ENCODE data around the gene ITIH6.

The ITIH6 gene

DNA sequence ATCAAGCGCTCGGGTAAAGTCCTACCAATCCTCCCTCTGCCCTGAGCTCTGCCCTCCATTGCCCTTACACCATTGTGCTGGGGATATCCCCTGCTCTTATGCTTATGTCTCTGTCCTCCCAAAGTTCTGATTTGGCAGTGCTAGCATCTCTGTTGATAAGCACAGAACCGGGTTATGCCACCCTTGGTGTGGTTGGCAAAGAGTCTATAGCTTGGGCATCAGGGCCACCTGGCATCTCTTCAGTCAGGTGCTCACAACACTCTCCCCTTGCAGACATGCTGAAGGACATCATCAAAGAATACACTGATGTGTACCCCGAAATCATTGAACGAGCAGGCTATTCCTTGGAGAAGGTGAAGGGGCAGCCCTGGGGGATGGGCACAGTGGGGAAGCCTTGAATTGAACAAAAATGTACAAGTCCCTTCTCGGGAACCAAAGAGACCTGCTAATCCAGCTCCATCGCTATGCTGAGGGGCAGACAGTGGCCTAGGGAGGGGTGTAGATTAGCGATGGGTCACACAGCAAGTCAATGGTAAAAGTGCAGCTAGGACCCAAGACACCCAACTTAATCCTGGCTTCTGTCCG is 13.3 kb upstream of the ITIH6 start:
- Histone ChIP-seq H3K9me3 (no peaks in the 10 kb centered on the region), H3K36me3 (peaks cover 24% of the 10 kb centered on the region), H3K4me3 (ENCODE audit: low read depth in 1 of 2, low read length in 1 of 2) (no peak overlapping the region), H3K27ac (no peak overlapping the region), H3K27me3 (no peaks in the 10 kb centered on the region), H3K4me1 (ENCODE audit: control insufficient read depth in 1 of 2, insufficient read depth in 1 of 2, low read depth in 1 of 2, low read length in 1 of 2) (peaks cover 7 to 19% of the 10 kb centered on the region in 2 experiments)
- TF ChIP-seq, protein P1, sequence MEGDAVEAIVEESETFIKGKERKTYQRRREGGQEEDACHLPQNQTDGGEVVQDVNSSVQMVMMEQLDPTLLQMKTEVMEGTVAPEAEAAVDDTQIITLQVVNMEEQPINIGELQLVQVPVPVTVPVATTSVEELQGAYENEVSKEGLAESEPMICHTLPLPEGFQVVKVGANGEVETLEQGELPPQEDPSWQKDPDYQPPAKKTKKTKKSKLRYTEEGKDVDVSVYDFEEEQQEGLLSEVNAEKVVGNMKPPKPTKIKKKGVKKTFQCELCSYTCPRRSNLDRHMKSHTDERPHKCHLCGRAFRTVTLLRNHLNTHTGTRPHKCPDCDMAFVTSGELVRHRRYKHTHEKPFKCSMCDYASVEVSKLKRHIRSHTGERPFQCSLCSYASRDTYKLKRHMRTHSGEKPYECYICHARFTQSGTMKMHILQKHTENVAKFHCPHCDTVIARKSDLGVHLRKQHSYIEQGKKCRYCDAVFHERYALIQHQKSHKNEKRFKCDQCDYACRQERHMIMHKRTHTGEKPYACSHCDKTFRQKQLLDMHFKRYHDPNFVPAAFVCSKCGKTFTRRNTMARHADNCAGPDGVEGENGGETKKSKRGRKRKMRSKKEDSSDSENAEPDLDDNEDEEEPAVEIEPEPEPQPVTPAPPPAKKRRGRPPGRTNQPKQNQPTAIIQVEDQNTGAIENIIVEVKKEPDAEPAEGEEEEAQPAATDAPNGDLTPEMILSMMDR (IDR thresholded peaks at IDR 0.05) = no peak

DNA sequence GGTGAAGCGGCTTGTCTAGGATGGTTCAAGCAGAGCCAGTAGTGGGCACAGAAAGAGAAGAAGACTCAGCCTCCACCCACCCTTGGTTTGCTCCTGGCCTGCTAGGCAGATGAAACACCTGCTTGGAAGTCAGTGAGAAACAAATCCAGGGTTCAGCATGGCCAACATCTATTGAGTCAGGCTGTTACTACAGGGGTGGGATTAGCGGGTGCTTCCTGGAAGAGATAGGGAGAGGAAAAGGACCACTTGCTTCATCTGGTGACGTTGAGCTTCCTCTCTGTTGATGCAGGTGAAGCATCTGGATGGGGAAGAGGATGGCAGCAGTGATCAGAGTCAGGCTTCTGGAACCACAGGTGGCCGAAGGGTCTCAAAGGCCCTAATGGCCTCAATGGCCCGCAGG is 12.5 kb upstream of the ITIH6 start:
- Histone ChIP-seq H3K27me3 (no peaks in the 10 kb centered on the region), H3K27ac (no peak overlapping the region), H3K4me3 (ENCODE audit: low read depth in 1 of 2, low read length in 1 of 2) (no peak overlapping the region), H3K36me3 (peaks cover 20% of the 10 kb centered on the region), H3K9me3 (no peaks in the 10 kb centered on the region), H3K4me1 (ENCODE audit: control insufficient read depth in 1 of 2, insufficient read depth in 1 of 2, low read depth in 1 of 2, low read length in 1 of 2) (peaks cover 7 to 19% of the 10 kb centered on the region in 2 experiments)
- TF ChIP-seq, protein P1 (IDR thresholded peaks at IDR 0.05) = no peak

DNA sequence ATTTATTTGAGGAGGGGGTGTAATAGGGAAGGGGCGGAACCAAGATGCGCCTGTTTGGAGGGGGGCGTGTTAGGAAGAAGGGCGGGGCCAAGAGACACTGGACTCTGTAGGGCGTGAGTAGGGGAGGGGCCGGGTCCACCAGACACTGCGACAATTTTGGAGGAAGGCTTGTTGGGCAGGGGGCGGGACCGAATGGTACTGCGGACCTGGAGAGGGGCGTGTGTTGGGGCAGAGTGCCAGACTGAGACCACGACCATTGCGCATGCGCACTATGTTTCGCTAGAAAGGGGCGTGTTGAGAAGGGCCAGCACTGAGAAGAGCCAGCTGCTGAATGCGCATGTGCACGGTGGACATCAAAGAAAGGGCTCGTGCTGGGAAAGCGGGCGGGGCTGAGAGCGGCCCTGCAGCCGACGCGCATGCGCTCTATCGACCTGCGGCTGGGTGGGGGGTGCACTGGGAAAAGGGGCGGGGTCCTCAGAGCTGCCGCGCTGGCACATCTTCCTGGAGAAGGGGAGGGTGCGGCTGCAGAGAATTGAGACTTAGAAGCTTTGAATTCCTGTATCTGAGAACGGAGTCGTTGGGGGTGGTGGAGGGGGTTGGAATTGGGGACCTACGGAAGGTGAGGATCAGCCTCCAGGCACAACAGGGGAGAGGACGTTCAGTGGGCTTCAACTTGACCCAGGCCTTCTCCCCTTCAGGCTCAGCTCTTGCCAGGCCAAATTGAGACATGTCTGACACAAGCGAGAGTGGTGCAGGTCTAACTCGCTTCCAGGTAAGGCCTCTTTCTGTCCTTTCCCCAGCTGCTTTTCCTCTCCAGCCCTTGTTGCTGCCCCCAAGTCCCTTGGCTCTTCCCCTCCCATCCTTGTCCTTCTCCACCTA is 10.8 kb upstream of the ITIH6 start:
- Histone ChIP-seq H3K9me3 (no peaks in the 10 kb centered on the region), H3K4me1 (ENCODE audit: control insufficient read depth in 1 of 2, insufficient read depth in 1 of 2, low read depth in 1 of 2, low read length in 1 of 2) (peaks cover 7 to 19% of the 10 kb centered on the region in 2 experiments), H3K27me3 (no peaks in the 10 kb centered on the region), H3K4me3 (ENCODE audit: low read depth in 1 of 2, low read length in 1 of 2) (peak overlapping the region; percentile 67 to 77), H3K27ac (peak overlapping the region; percentile 64), H3K36me3 (peaks cover 10% of the 10 kb centered on the region)
- TF ChIP-seq, protein P1 (IDR thresholded peaks at IDR 0.05) = no peak

DNA sequence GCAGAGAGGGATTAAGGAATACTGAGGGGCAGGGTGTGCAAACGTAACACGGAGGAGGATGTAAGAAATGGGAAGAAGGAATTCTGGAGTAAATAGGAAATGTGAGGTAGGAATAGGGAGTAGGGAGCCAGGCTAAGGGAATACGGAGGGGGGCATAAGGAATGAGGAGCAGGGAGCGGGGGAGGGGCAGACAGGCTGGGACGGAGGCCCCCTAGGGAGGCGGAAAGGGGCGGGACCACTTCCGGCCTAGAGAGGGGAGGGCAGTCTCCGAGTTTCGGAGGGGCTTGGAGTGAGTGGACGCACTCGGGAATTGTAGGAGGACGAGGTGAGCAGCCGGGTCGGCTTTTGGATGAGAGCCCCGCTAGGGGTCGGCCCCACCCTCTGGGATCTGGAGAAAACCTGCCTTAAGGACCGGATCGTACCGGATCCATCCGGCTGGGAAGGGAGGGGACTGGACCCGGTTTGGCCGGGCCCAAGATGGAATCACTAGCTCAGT is 10.1 kb upstream of the ITIH6 start:
- peak overlapping the region; percentile 67 to 77 for H3K4me3 ChIP-seq (ENCODE audit: low read depth in 1 of 2, low read length in 1 of 2)
- H3K4me1 ChIP-seq (ENCODE audit: control insufficient read depth in 1 of 2, insufficient read depth in 1 of 2, low read depth in 1 of 2, low read length in 1 of 2) = peaks cover 7 to 19% of the 10 kb centered on the region in 2 experiments
- H3K27me3 ChIP-seq = no peaks in the 10 kb centered on the region
- TF ChIP-seq, protein P1 (IDR thresholded peaks at IDR 0.05) = no peak
- H3K27ac ChIP-seq = peak overlapping the region; percentile 64
- peaks cover 5% of the 10 kb centered on the region for H3K36me3 ChIP-seq
- H3K9me3 ChIP-seq = no peaks in the 10 kb centered on the region

DNA sequence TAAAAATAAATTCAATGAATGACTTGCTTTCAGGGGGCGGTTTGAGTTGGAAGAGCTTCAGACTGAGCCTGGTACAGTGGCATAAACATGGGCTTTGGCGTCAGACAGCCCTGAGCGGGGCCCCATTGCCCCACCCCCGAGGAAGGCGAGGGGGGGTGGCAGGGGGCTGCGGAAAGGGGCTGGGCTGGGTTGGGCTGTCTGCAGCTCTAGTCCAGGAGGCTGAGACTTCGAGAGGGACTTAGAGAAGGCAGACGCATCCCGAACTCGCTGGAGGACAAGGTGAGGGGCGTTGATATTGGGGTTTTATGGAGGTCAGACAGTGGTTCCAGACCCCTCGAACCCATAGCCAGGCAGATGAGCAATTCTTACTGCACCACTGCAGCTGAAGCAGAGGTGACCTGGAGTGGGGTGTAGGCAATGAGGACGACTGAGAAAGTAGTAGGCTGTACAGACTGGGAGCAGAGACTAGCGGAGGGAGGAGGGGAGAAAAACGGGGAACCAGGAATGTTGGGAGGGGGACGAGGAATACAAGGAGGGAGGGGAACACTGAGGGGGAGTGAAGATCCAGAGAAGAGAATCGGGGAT is 9.6 kb upstream of the ITIH6 start, which contains the start of gene MAGED2:
Gene MAGED2 (plus strand): TSS at position 222 of the 585 bp plus-strand sequence. CDS start 1,587 bp downstream, outside the sequence.
- TF ChIP-seq, protein P1 (IDR thresholded peaks at IDR 0.05) = no peak

More for the DNA sequence above, 9.6 kb upstream of the ITIH6 start, which contains the start of gene MAGED2:
- Histone ChIP-seq H3K4me3 (ENCODE audit: low read depth in 1 of 2, low read length in 1 of 2) (peak within 1 kb of the TSS; percentile 67 to 77), H3K9me3 (no peaks in the 10 kb centered on the region), H3K4me1 (ENCODE audit: control insufficient read depth in 1 of 2, insufficient read depth in 1 of 2, low read depth in 1 of 2, low read length in 1 of 2) (peaks cover 7 to 19% of the 10 kb centered on the region in 2 experiments), H3K36me3 (no peaks in the 10 kb centered on the region), H3K27ac (peak within 1 kb of the TSS; percentile 64), H3K27me3 (no peaks in the 10 kb centered on the region)

All from neutrophil (primary cell).